SH-SY5Y (cell line): ENCODE measurements around the gene KRTAP2-1.

ENCODE experiments used
- GATA2 ChIP-seq: IDR thresholded peaks from 2 replicates; pipeline ENCODE4 v1.6.1; 2011; ENCODE audit warnings: mild to moderate bottlenecking, low read depth, low read length
- GATA3 ChIP-seq: IDR thresholded peaks from 2 replicates; pipeline ENCODE4 v1.6.1; 2011; ENCODE audit warnings: low read depth, mild to moderate bottlenecking, low read length, moderate library complexity

Gene KRTAP2-1

DNA sequence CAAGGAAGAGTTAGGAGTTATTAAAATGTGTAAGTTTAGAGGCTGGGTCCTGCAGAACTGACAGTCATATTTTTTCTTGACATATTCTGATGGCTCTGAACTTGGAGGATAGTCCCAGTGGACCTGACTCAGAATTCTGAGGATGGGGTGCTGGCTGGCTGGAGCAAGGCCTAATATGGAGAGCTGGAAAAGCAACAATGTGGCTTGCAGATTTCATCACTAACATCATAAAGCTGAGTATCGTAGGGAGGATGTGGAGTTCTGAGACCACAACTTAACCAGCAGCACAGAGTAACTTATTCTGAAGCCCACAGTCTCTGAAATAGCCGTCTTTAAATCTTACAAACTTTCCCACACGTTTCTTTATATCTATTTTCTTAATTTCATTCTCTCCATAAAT lies 22.4 kb downstream of the KRTAP2-1 start:
- no peak for TF ChIP-seq GATA2
- TF ChIP-seq GATA3 = no peak

DNA sequence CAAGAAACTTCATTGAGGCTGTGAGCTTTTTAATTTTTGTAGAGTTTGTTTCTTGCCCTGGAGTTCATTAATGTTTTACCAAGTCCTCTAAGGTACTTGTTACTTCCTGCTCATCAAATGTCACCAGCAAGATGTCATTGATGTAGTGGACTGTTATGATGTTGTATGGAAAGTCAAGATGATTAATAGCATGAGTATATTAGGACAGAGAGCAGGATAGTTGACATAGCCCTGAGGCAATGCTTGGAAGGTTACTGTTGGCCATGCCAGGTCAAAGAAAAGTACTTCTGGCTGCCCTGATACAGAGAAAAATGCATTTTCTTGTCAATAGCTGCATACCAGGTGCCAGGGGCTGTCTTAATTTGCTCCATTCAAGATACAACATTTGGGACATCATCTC lies 26.8 kb downstream of the KRTAP2-1 start:
- no peak for TF ChIP-seq GATA3
- no peak for TF ChIP-seq GATA2

DNA sequence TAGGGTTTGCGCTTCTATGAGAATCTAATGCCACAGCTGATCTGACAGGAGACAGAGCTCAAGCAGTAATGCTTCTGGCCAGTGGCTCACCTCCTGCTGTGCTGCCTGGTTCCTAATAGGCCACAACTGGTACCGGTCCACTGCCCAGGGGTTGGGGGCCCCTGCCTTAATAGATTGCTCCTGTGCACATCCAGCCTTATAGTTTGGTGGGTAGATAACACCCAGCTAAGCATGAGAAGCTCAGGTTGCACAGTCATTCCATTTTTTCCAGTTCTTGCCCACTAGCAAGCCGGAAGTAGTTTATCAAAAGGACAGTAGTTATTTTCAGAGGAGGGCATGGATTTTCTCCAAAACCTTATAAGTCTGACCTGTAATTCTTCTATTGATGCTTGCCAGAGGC lies 27.7 kb downstream of the KRTAP2-1 start:
- no peak for TF ChIP-seq GATA3
- no peak for TF ChIP-seq GATA2

DNA sequence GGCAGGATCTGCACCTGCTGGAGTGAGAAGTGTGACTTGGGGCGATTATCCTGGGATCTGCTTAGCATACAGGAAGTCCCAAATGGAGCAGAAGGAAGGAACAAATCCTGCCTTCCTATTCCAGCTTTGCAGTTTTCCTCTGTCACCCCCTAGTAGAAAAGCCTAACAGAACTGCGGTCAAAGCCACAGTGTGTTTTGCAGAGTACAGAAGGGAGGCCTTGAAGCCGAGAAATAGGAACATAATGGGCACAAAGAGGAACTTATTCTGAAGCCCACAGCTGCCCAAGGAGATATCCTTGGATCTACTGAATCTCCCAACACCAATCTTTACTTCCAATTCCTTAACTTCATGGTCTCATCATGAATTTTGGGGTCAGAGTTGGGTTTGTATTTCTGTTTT lies 28.6 kb downstream of the KRTAP2-1 start:
- TF ChIP-seq GATA3 = no peak

DNA sequence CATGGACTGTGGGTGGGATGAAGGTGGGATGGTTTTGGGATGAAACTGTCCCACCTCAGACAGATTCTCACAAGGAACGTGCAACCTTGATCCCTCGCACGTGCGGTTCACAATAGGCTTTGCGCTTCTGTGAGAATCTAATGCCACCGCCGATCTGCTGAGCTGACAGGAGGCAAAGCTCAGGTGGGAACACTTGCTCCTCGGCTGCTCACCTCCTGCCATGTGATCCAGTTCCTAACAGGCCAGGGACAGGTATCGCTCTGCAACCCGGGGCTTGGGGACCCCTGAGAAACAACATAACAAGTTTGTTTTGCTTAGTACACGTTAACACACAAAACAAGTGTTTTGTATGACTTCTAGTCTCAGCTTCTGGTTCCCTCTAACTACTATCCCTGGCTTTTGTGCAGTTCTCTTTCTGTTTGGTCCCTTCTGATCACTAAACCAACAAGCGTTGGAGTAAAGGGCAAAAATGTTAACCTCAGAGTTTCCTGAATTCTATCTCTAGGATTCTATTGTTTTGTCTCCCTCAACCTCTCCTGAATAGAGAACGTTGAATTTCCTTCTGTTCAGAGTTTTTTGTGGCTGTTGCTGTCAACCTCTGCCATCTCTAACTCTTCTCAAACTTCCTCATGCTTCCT lies 30.4 kb downstream of the KRTAP2-1 start:
- TF ChIP-seq GATA3 = no peak
- no peak for TF ChIP-seq GATA2

DNA sequence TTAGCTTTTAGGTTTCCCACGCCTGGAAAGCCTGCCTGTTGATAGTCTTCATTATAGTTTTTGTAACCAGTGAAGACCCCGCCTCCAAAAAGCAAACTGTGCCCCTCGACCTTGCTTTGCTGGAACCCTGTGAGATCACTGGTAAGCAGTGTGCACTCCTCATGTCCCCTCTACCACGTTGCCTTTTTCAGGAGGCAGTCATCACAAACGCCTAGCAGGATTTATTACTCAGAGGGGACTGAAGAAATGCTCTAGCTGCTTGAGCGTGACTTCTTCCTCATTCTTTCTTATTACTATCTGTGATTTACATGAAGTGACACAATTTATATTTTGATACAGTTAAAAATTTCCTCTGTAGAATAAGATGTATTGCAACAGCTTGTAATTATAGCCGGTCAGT lies 31.7 kb downstream of the KRTAP2-1 start:
- no peak for TF ChIP-seq GATA2
- no peak for TF ChIP-seq GATA3

DNA sequence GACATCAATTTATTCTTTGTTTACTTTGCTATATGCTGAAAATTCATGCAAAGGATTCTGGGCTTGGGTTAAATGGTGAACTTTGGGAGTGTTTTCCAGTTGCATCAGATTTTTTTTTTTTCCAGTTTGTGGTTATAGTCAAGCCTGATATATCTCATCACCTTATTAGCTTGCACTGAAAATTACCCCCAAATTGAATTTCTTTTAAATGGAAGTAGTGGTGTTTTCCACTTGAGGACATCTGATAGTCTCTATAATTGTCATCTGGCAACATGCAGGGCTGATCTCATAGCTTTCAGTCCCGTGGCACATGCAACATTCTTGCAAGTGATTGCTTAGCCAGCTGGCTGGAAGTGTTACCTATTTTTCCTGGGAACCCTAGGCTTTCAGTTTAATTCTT lies 33.5 kb downstream of the KRTAP2-1 start:
- TF ChIP-seq GATA3 (no peak), GATA2 (no peak)

DNA sequence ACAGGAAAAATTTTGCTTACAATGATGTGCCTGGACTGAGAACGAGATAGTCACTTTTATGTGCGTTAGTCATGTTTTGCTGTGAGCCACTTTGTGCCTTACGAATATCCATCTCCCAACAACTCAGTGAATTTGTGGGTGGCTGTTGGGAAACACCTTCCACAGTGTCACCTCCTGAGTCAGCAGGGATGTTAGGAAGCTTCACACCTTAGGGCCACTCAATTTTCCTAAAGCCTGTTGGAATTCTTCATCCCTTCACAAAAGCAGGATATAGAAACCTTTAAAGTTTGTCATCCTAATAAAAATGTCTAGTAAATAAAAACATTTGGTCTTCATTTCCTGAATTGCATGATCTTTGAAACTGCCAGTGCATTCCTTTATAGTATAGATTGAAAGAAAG lies 33.9 kb downstream of the KRTAP2-1 start:
- TF ChIP-seq GATA2 (no peak), GATA3 (no peak)

DNA sequence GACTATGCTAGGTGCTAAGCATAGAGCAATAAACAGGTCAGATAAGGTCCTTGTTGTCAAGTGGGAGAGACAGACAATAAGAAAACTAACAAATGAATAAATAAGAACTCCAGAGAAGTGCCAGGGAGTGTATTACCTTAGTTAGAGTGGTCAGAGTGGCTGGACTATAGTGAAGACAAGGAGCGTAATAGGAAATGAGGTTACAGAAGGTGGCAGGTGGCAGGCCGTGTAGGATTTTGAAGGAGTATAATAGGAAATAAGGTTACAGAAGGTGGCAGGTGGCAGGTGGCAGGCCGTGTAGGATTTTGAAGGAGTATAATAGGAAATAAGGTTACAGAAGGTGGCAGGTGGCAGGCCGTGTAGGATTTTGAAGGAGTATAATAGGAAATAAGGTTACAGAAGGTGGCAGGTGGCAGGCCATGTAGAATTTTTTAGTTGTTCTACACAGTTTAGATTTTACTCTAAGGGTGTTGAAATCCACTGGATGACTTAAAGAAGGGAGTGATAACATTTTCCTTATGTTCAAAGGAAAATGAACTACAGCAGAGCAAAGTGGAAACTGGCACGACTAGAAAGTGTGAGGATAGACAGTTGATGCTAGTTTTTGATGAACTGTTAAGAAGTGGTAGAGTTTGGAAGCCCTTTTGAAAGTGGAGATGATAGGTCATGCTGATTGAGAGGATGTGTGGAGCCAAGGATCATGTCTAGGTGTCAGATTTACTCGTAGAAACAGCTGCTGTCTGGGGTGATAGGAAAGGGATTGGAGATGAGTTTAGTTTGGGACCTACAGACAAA lies 34.6 kb downstream of the KRTAP2-1 start:
- TF ChIP-seq GATA3 (no peak), GATA2 (no peak)

DNA sequence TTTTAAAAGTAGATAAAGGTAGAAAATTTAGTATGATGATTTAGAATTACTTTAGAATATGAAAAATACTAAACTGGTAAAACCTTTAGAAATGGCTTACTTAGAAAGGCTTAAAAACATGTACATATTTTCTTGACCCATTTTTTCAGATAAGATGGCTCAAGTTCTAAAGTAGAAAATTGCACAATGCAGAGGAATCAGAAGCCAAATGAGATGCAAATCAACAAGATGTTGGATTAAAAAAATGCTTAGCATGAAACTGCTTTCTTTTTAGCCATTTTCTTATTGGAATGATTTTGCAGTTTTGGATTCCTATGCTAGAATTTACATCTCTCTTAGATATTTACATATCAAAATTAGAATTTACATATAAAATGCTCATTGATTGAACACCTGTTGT lies 36.7 kb downstream of the KRTAP2-1 start:
- no peak for TF ChIP-seq GATA3

DNA sequence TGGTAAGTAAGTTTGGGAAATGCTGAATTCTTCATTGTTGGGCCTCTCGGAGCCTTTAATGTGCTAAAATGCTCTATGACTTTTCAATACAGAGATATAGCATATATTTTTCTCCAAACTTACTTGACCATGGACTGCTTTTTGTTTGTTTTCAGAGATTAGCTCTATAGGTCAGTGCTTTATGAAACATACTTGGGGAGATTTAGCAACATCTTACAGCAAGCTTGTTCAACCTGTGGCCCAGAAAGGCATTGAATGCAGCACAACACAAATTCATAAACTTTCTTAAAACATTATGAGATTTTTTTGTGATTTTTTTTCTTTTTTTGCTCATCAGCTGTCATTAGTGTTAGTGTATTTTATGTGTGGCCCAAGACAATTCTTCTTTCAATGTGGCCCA lies 37.2 kb downstream of the KRTAP2-1 start:
- TF ChIP-seq GATA3 (no peak), GATA2 (no peak)

DNA sequence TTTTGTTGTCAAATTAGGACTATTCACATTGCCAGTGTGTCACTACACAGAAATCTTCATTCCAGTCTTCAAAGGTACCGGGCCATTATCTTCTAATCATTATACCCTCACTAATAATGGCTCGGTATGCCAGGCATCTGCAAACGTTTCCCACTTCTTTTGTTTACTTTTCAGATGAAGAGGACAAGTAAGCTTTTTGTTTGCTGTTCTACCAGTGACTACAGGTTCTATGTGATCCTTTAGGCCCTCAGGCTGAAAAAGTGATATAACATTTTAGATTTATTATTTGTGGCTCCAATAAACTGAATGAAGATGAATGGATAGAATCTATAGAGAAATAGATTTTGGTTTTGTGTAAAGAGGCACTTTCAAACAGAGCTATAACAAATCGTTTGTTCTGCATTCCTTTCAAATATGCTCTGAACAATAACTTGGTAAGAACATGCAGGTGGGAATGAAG lies 37.8 kb downstream of the KRTAP2-1 start:
- TF ChIP-seq GATA3 = no peak
- TF ChIP-seq GATA2 = no peak

DNA sequence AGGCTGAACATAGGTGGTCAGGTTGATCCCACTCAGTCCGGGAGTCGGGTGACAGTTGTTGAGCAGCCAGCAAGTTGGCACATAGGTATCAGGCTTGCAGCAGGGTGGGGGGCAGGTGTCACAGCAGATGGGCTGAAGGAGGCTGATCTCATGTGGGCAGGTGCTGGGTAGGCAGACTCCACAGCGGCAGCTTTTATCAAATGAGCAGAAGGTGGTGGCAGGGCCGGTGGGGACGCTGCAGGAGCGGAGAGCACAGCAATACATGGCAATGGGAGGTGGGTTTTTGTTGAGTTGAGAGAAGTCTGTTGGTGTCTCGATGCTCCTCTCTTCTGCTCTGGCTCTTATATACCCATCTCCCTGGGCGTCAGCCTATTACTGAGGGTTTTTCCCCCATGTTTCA lies 38.3 kb downstream of the KRTAP2-1 start, which contains the start of gene KRTAP3-1:
Gene KRTAP3-1, minus strand, starts transcription at position 318 of the 400 bp plus-strand sequence. Its CDS starts 54 bp downstream, at position 264.
- no peak for TF ChIP-seq GATA2
- TF ChIP-seq GATA3 = no peak

DNA sequence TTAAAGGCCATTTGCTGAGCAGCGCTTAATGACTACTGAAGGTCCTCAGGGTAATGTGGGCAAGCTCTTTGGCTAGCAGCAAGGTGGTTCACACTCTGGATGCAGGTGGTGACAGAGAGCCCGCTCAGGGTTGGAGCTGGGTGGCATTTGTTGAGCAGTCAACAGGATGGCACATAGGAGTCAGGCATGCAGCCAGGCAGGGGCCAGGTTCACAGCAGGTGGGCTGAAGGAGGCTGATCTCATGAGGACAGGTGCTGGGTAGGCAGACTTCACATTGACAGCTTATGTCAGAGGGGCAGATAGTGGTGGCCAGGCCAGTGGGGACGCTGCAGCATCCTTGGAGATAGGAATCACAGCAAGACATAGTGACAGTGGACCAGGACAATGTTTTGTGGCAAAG lies 42.7 kb downstream of the KRTAP2-1 start:
- no peak for TF ChIP-seq GATA2
- no peak for TF ChIP-seq GATA3

DNA sequence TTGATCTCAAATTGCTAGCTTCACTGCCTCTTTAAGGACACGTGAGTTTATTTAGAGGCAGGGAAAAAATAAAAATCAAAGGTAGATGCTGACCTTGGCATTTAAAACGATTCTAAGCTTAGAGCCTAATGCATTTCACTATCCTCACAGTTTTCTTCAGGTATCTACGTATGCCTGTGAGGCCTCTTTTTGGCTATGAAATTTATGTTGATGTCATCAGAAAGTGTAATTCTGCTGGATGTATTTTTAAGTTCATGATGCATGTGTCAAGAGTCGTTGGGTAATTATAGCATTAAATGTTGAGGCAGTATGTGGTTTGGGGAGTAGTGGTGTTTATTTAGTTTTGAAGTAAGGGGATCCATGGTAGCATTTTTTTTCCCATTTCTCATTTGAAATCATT lies 43.2 kb downstream of the KRTAP2-1 start:
- no peak for TF ChIP-seq GATA3
- no peak for TF ChIP-seq GATA2

DNA sequence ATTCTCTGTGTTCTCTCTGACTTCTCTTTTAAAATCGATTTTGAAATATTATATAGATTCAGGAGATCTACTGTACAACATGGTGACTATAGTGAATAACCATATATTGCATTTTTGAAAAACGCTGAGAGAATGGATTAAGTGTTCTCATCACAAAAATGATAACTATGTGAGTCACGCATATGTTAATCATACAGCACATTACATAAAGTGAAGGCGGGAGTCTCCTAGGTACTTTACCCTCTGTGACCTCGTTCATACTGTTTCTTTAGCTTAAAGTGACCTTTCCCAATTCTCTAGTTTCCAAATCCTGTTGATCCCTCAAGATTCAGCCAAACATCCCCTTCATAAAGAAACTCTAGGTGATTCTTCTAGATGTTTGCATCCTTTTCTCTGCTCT lies 44.3 kb downstream of the KRTAP2-1 start:
- TF ChIP-seq GATA3 (no peak), GATA2 (no peak)
